HEK293 (cell line): ENCODE measurements around the gene SNX21.

ENCODE experiments used
- GLI2 ChIP-seq: fragments of 450-650 bp; formaldehyde crosslinking; IDR thresholded peaks from 2 replicates; pipeline ENCODE4; 2017; ENCODE audit warnings: missing biosample characterization, missing genetic modification characterization, low read depth, borderline replicate concordance
- GLI4 ChIP-seq: fragments of 450-650 bp; formaldehyde crosslinking; IDR thresholded peaks from 2 replicates; pipeline ENCODE4 v1.5.1; 2016; ENCODE audit warnings: missing biosample characterization, missing genetic modification characterization
- GLIS2 ChIP-seq: fragments of 450-650 bp; formaldehyde crosslinking; IDR thresholded peaks from 2 replicates; pipeline ENCODE4 v1.5.1; 2016; ENCODE audit warnings: missing biosample characterization, missing genetic modification characterization
- KLF8 ChIP-seq: fragments of 450-650 bp; formaldehyde crosslinking; IDR thresholded peaks from 2 replicates; pipeline ENCODE4 v1.5.1; 2016; ENCODE audit warnings: missing biosample characterization, missing genetic modification characterization
- SCRT2 ChIP-seq: fragments of 450-650 bp; formaldehyde crosslinking; IDR thresholded peaks from 2 replicates; pipeline ENCODE4 v1.5.1; 2016; ENCODE audit warnings: missing biosample characterization, missing genetic modification characterization
- TCF7L2 ChIP-seq: IDR thresholded peaks from 2 replicates; pipeline ENCODE4 v1.6.1; 2011; ENCODE audit warnings: low read depth, mild to moderate bottlenecking, inconsistent platforms, low read length, moderate library complexity, borderline replicate concordance
- TRIM28 ChIP-seq: IDR thresholded peaks from 2 replicates; pipeline ENCODE4 v1.6.1; 2011; ENCODE audit warnings: low read length, control low read depth, borderline replicate concordance
- ZBTB21 ChIP-seq: fragments of 450-650 bp; formaldehyde crosslinking; IDR thresholded peaks from 2 replicates; pipeline ENCODE4 v1.5.1; 2017; ENCODE audit warnings: missing biosample characterization, missing genetic modification characterization
- ZFP37 ChIP-seq: fragments of 450-650 bp; formaldehyde crosslinking; IDR thresholded peaks from 2 replicates; pipeline ENCODE4 v1.5.1; 2016; ENCODE audit warnings: missing biosample characterization, missing genetic modification characterization
- ZFP69B ChIP-seq: fragments of 450-650 bp; formaldehyde crosslinking; IDR thresholded peaks from 2 replicates; pipeline ENCODE4 v1.5.1; 2016; ENCODE audit warnings: missing biosample characterization, missing genetic modification characterization
- ZNF114 ChIP-seq: fragments of 450-650 bp; formaldehyde crosslinking; IDR thresholded peaks from 2 replicates; pipeline ENCODE4 v1.5.0; 2017; ENCODE audit warnings: missing biosample characterization, missing genetic modification characterization
- ZNF140 ChIP-seq: fragments of 450-650 bp; formaldehyde crosslinking; IDR thresholded peaks from 2 replicates; pipeline ENCODE4 v1.5.1; 2016; ENCODE audit warnings: missing biosample characterization, missing genetic modification characterization
- ZNF146 ChIP-seq: fragments of 450-650 bp; formaldehyde crosslinking; IDR thresholded peaks from 2 replicates; pipeline ENCODE4 v1.5.1; 2016; ENCODE audit warnings: missing biosample characterization, missing genetic modification characterization
- ZNF16 ChIP-seq: fragments of 450-650 bp; formaldehyde crosslinking; IDR thresholded peaks from 2 replicates; pipeline ENCODE4 v1.5.1; 2016; ENCODE audit warnings: low read depth, missing biosample characterization, missing genetic modification characterization
- ZNF18 ChIP-seq: fragments of 450-650 bp; formaldehyde crosslinking; IDR thresholded peaks from 2 replicates; pipeline ENCODE4 v1.5.1; 2016; ENCODE audit warnings: missing biosample characterization, missing genetic modification characterization
- ZNF2 ChIP-seq: fragments of 450-650 bp; formaldehyde crosslinking; IDR thresholded peaks from 2 replicates; pipeline ENCODE4 v1.5.1; 2016; ENCODE audit warnings: missing biosample characterization, missing genetic modification characterization
- ZNF211 ChIP-seq: fragments of 450-650 bp; formaldehyde crosslinking; IDR thresholded peaks from 2 replicates; pipeline ENCODE4 v1.5.1; 2016; ENCODE audit warnings: low read depth, missing biosample characterization, missing genetic modification characterization
- ZNF24 ChIP-seq: fragments of 450-650 bp; formaldehyde crosslinking; IDR thresholded peaks from 2 replicates; pipeline ENCODE4 v1.5.1; 2016; ENCODE audit warnings: missing biosample characterization, missing genetic modification characterization
- ZNF280D ChIP-seq: fragments of 450-650 bp; formaldehyde crosslinking; IDR thresholded peaks from 2 replicates; pipeline ENCODE4 v1.5.1; 2016; ENCODE audit warnings: missing biosample characterization, missing genetic modification characterization
- ZNF324 ChIP-seq: fragments of 450-650 bp; formaldehyde crosslinking; IDR thresholded peaks from 2 replicates; pipeline ENCODE4 v1.5.1; 2016; ENCODE audit warnings: missing biosample characterization, missing genetic modification characterization
- ZNF341 ChIP-seq: fragments of 450-650 bp; formaldehyde crosslinking; IDR thresholded peaks from 2 replicates; pipeline ENCODE4; 2016; ENCODE audit warnings: low read depth, missing biosample characterization, missing genetic modification characterization
- ZNF394 ChIP-seq: fragments of 450-650 bp; formaldehyde crosslinking; IDR thresholded peaks from 2 replicates; pipeline ENCODE4 v1.5.1; 2016; ENCODE audit warnings: missing biosample characterization, missing genetic modification characterization, mild to moderate bottlenecking, moderate library complexity, borderline replicate concordance
- ZNF560 ChIP-seq: fragments of 450-650 bp; formaldehyde crosslinking; IDR thresholded peaks from 2 replicates; pipeline ENCODE4 v1.5.1; 2017; ENCODE audit warnings: missing biosample characterization, missing genetic modification characterization, borderline replicate concordance
- ZNF664 ChIP-seq: fragments of 450-650 bp; formaldehyde crosslinking; IDR thresholded peaks from 2 replicates; pipeline ENCODE4 v1.5.1; 2016; ENCODE audit warnings: missing biosample characterization, missing genetic modification characterization
- ZNF670 ChIP-seq: fragments of 450-650 bp; formaldehyde crosslinking; IDR thresholded peaks from 2 replicates; pipeline ENCODE4 v1.5.1; 2016; ENCODE audit warnings: missing biosample characterization, missing genetic modification characterization, low read depth
- TF ChIP-seq, protein P1 (sequence below): fragments of 450-650 bp; formaldehyde crosslinking; IDR thresholded peaks from 2 replicates; pipeline ENCODE4 v1.5.1; 2017; ENCODE audit warnings: missing biosample characterization, missing genetic modification characterization
- TF ChIP-seq, protein P2 (sequence below): fragments of 450-650 bp; formaldehyde crosslinking; IDR thresholded peaks from 2 replicates; pipeline ENCODE4 v1.5.0; 2017; ENCODE audit warnings: missing biosample characterization, missing genetic modification characterization, borderline replicate concordance
- TF ChIP-seq, protein P3 (sequence below): fragments of 450-650 bp; formaldehyde crosslinking; IDR thresholded peaks from 2 replicates; pipeline ENCODE4 v1.5.1; 2016; ENCODE audit warnings: missing biosample characterization, missing genetic modification characterization

The SNX21 gene

GRCh38 chr20:45890985-45891983 lies 57.7 kb downstream of the SNX21 start, which contains the start of the genes CTSA and NEURL2 (continued):
- no peak for TF ChIP-seq ZNF560
- 0 out of 2 replicates have a peak, but pooled peaks have one; percentile 53 for TF ChIP-seq ZNF664 (tag by site-specific recombination)
- TF ChIP-seq TRIM28 = no peak
- TF ChIP-seq SCRT2 = 0 out of 2 replicates have a peak, but pooled peaks have one; percentile 11
- TF ChIP-seq GLI2 (tag by site-specific recombination) = no peak
- peak; percentile 94; the same call in 1 of the 2 replicates for TF ChIP-seq ZNF324
- peak; percentile 90 for TF ChIP-seq ZNF341
- TF ChIP-seq GLIS2 (tag by site-specific recombination) = peak; percentile 97
- TF ChIP-seq, protein P1, sequence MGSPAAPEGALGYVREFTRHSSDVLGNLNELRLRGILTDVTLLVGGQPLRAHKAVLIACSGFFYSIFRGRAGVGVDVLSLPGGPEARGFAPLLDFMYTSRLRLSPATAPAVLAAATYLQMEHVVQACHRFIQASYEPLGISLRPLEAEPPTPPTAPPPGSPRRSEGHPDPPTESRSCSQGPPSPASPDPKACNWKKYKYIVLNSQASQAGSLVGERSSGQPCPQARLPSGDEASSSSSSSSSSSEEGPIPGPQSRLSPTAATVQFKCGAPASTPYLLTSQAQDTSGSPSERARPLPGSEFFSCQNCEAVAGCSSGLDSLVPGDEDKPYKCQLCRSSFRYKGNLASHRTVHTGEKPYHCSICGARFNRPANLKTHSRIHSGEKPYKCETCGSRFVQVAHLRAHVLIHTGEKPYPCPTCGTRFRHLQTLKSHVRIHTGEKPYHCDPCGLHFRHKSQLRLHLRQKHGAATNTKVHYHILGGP (tag by site-specific recombination) = peak; percentile 62; the same call in 1 of the 2 replicates
- TF ChIP-seq ZNF670 (tag by site-specific recombination) = no peak
- TF ChIP-seq KLF8 = peak; percentile 90
- no peak for TF ChIP-seq TCF7L2
- peak; percentile 69 for TF ChIP-seq ZBTB21 (tag by site-specific recombination)
- TF ChIP-seq ZNF280D = no peak
- peak; percentile 81; the same call in 1 of the 2 replicates for TF ChIP-seq ZNF2 (tag by site-specific recombination)
- peak; percentile 75; the same call in 1 of the 2 replicates for TF ChIP-seq ZFP37 (tag by site-specific recombination)
- 0 out of 2 replicates have a peak, but pooled peaks have one; percentile 43 for TF ChIP-seq GLI4 (tag by site-specific recombination)
- TF ChIP-seq, protein P2, sequence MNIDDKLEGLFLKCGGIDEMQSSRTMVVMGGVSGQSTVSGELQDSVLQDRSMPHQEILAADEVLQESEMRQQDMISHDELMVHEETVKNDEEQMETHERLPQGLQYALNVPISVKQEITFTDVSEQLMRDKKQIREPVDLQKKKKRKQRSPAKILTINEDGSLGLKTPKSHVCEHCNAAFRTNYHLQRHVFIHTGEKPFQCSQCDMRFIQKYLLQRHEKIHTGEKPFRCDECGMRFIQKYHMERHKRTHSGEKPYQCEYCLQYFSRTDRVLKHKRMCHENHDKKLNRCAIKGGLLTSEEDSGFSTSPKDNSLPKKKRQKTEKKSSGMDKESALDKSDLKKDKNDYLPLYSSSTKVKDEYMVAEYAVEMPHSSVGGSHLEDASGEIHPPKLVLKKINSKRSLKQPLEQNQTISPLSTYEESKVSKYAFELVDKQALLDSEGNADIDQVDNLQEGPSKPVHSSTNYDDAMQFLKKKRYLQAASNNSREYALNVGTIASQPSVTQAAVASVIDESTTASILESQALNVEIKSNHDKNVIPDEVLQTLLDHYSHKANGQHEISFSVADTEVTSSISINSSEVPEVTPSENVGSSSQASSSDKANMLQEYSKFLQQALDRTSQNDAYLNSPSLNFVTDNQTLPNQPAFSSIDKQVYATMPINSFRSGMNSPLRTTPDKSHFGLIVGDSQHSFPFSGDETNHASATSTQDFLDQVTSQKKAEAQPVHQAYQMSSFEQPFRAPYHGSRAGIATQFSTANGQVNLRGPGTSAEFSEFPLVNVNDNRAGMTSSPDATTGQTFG = no peak
- 0 out of 2 replicates have a peak, but pooled peaks have one; percentile 47 for TF ChIP-seq ZNF18 (tag by site-specific recombination)
- no peak for TF ChIP-seq ZNF211
- no peak for TF ChIP-seq ZNF114
- peak; percentile 87; the same call in 1 of the 2 replicates for TF ChIP-seq ZNF146 (tag by site-specific recombination)
- no peak for TF ChIP-seq ZNF140 (tag by site-specific recombination)
- peak; percentile 99 for TF ChIP-seq ZNF24 (tag by site-specific recombination)
- TF ChIP-seq, protein P3, sequence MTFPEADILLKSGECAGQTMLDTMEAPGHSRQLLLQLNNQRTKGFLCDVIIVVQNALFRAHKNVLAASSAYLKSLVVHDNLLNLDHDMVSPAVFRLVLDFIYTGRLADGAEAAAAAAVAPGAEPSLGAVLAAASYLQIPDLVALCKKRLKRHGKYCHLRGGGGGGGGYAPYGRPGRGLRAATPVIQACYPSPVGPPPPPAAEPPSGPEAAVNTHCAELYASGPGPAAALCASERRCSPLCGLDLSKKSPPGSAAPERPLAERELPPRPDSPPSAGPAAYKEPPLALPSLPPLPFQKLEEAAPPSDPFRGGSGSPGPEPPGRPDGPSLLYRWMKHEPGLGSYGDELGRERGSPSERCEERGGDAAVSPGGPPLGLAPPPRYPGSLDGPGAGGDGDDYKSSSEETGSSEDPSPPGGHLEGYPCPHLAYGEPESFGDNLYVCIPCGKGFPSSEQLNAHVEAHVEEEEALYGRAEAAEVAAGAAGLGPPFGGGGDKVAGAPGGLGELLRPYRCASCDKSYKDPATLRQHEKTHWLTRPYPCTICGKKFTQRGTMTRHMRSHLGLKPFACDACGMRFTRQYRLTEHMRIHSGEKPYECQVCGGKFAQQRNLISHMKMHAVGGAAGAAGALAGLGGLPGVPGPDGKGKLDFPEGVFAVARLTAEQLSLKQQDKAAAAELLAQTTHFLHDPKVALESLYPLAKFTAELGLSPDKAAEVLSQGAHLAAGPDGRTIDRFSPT (tag by site-specific recombination) = no peak
- TF ChIP-seq ZNF16 (tag by site-specific recombination) = no peak
- peak; percentile 70; the same call in 1 of the 2 replicates for TF ChIP-seq ZNF394
- no peak for TF ChIP-seq ZFP69B (tag by site-specific recombination)
